ENCODE measurements around the gene PHACTR2.
A peak's percentile ranks its signal among the peaks of the same experiment; 100 is the strongest.
"Not testable (repeated sequence)": the region's sequence is repeated elsewhere in the genome, so short reads cannot be mapped to it uniquely, and the experiment has no call there.

The PHACTR2 gene

GRCh38 chr6:143651328-143651727, 26.4 kb upstream of the PHACTR2 start:
- H3K27ac ChIP-seq (ENCODE audit: low read depth, low read length, severe bottlenecking); H3K4me3 ChIP-seq (ENCODE audit: extremely low read depth, insufficient read depth, low read length, poor library complexity, severe bottlenecking); H3K4me1 ChIP-seq (ENCODE audit: control insufficient read depth, insufficient read depth, low read length, poor library complexity, severe bottlenecking); H3K36me3 ChIP-seq (ENCODE audit: control insufficient read depth, insufficient read depth, low read length); H3K9me3 ChIP-seq (ENCODE audit: control insufficient read depth, low read length): not testable (repeated sequence)
- WGBS, 2 experiments (ENCODE audit: insufficient coverage in 2 of 2) = 100% methylated on average over 1 to 2 of the region's 4 CpGs

- H3K4me3 ChIP-seq (ENCODE audit: extremely low read depth, insufficient read depth, low read length, poor library complexity, severe bottlenecking) = no peak overlapping the region
- no peaks in the 10 kb centered on the region for H3K4me1 ChIP-seq (ENCODE audit: control insufficient read depth, insufficient read depth, low read length, poor library complexity, severe bottlenecking)
Observed at GRCh38 chr6:143652841-143653331, 24.9 kb upstream of the PHACTR2 start.

DNA sequence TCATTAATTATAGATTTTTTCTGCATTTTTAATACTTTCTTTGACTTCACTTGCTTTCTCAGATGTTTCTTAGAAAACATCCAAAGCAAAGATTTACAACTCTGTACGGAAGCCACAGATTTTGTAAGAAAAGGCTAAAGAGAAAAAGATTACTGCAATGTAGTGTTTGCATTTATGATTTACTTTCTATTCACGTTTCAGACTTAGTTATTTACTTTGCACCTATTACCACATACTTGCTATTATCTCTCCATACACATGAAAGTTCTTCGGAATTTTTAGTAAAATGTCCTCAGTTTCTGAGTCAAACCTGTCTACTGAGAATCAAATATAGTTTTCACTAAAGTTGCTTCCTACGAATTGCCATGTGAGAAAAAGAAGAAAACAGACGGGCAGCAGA, 22.2 kb upstream of the PHACTR2 start:
- Histone ChIP-seq H3K27ac (ENCODE audit: low read depth, low read length, severe bottlenecking) (no peak overlapping the region), H3K9me3 (ENCODE audit: control insufficient read depth, low read length) (peaks cover 8% of the 10 kb centered on the region), H3K4me1 (ENCODE audit: control insufficient read depth, insufficient read depth, low read length, poor library complexity, severe bottlenecking) (no peaks in the 10 kb centered on the region), H3K36me3 (ENCODE audit: control insufficient read depth, insufficient read depth, low read length) (no peaks in the 10 kb centered on the region), H3K4me3 (ENCODE audit: extremely low read depth, insufficient read depth, low read length, poor library complexity, severe bottlenecking) (no peak overlapping the region)
- 88 to 100% methylated on average over 1 to 2 of the region's 5 CpGs for WGBS, 2 experiments (ENCODE audit: insufficient coverage in 2 of 2)

More at GRCh38 chr6:143652841-143653331, 24.9 kb upstream of the PHACTR2 start:
- no peaks in the 10 kb centered on the region for H3K9me3 ChIP-seq (ENCODE audit: control insufficient read depth, low read length)
- H3K36me3 ChIP-seq (ENCODE audit: control insufficient read depth, insufficient read depth, low read length) = no peaks in the 10 kb centered on the region
- H3K27ac ChIP-seq (ENCODE audit: low read depth, low read length, severe bottlenecking) = no peak overlapping the region
- 85% methylated on average over 5 to 6 of the region's 6 CpGs for WGBS, 2 experiments (ENCODE audit: insufficient coverage in 2 of 2)

DNA sequence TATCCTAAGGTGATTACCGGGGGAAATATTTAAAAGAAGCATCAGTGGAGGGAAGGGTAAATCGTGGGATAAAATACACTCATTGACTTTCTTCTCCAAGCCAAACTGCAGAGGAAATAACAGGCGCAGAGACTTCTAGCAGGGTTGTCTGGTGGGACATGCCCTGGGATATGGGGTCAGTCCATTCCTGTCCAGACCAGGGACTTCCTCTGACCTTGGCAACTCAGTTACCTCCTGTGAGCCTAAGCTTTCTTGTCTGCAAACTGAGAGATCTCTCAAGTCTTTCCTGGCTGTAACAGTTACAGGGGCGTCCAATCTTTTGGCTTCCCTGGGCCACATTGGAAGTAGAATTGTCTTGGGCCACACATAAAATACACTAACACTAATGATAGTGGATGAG, 21.7 kb upstream of the PHACTR2 start:
- H3K9me3 ChIP-seq (ENCODE audit: control insufficient read depth, low read length) = peaks cover 8% of the 10 kb centered on the region
- H3K36me3 ChIP-seq (ENCODE audit: control insufficient read depth, insufficient read depth, low read length) = no peaks in the 10 kb centered on the region
- no peak overlapping the region for H3K27ac ChIP-seq (ENCODE audit: low read depth, low read length, severe bottlenecking)
- 100% methylated on average over 1 of the region's 4 CpGs; no CpG with 5 or more reads in 1 of the 2 experiments for WGBS, 2 experiments (ENCODE audit: insufficient coverage in 2 of 2)
- H3K4me1 ChIP-seq (ENCODE audit: control insufficient read depth, insufficient read depth, low read length, poor library complexity, severe bottlenecking) = no peaks in the 10 kb centered on the region
- no peak overlapping the region for H3K4me3 ChIP-seq (ENCODE audit: extremely low read depth, insufficient read depth, low read length, poor library complexity, severe bottlenecking)

- Histone ChIP-seq H3K4me1 (ENCODE audit: control insufficient read depth, insufficient read depth, low read length, poor library complexity, severe bottlenecking) (no peaks in the 10 kb centered on the region), H3K9me3 (ENCODE audit: control insufficient read depth, low read length) (peaks cover 8% of the 10 kb centered on the region), H3K27ac (ENCODE audit: low read depth, low read length, severe bottlenecking) (no peak overlapping the region), H3K4me3 (ENCODE audit: extremely low read depth, insufficient read depth, low read length, poor library complexity, severe bottlenecking) (no peak overlapping the region), H3K36me3 (ENCODE audit: control insufficient read depth, insufficient read depth, low read length) (no peaks in the 10 kb centered on the region)
- 100% methylated on average over 1 of the region's 2 CpGs; no CpG with 5 or more reads in 1 of the 2 experiments for WGBS, 2 experiments (ENCODE audit: insufficient coverage in 2 of 2)
Observed at GRCh38 chr6:143657809-143658208, 20.0 kb upstream of the PHACTR2 start.

- H3K4me3 ChIP-seq (ENCODE audit: extremely low read depth, insufficient read depth, low read length, poor library complexity, severe bottlenecking); H3K36me3 ChIP-seq (ENCODE audit: control insufficient read depth, insufficient read depth, low read length); H3K4me1 ChIP-seq (ENCODE audit: control insufficient read depth, insufficient read depth, low read length, poor library complexity, severe bottlenecking); H3K9me3 ChIP-seq (ENCODE audit: control insufficient read depth, low read length); H3K27ac ChIP-seq (ENCODE audit: low read depth, low read length, severe bottlenecking): not testable (repeated sequence)
- WGBS, 2 experiments (ENCODE audit: insufficient coverage in 2 of 2) = 80% methylated on average over 1 of the region's 3 CpGs; no CpG with 5 or more reads in 1 of the 2 experiments
Observed at GRCh38 chr6:143660170-143660569, 17.6 kb upstream of the PHACTR2 start.

DNA sequence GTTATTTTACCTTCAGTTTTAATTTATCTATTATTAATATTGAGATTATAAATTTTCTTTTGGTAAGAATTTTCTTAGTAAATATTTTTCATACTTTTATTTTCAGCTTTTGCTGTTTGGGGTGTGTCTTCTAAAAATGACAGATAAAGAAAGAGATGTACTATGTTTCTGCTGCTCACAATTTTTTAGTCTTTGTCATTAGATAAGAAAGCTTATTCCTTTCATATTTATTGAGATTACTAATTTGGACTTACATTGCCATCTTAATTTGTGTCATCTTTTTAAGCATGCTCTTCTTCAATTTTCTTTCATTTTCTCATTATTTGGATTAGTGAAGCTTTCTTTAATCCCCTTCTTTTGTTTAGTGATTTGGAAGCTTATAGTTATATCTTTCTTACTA, 13.6 kb upstream of the PHACTR2 start:
- Histone ChIP-seq H3K4me3 (ENCODE audit: extremely low read depth, insufficient read depth, low read length, poor library complexity, severe bottlenecking) (no peak overlapping the region), H3K4me1 (ENCODE audit: control insufficient read depth, insufficient read depth, low read length, poor library complexity, severe bottlenecking) (no peaks in the 10 kb centered on the region), H3K27ac (ENCODE audit: low read depth, low read length, severe bottlenecking) (no peak overlapping the region), H3K9me3 (ENCODE audit: control insufficient read depth, low read length) (peaks cover 8% of the 10 kb centered on the region), H3K36me3 (ENCODE audit: control insufficient read depth, insufficient read depth, low read length) (no peaks in the 10 kb centered on the region)

- H3K9me3 ChIP-seq (ENCODE audit: control insufficient read depth, low read length); H3K36me3 ChIP-seq (ENCODE audit: control insufficient read depth, insufficient read depth, low read length); H3K4me1 ChIP-seq (ENCODE audit: control insufficient read depth, insufficient read depth, low read length, poor library complexity, severe bottlenecking); H3K4me3 ChIP-seq (ENCODE audit: extremely low read depth, insufficient read depth, low read length, poor library complexity, severe bottlenecking); H3K27ac ChIP-seq (ENCODE audit: low read depth, low read length, severe bottlenecking): not testable (repeated sequence)
- 80% methylated on average over 1 of the region's 1 CpG; no CpG with 5 or more reads in 1 of the 2 experiments for WGBS, 2 experiments (ENCODE audit: insufficient coverage in 2 of 2)
Observed at GRCh38 chr6:143666007-143666406, 11.8 kb upstream of the PHACTR2 start.

DNA sequence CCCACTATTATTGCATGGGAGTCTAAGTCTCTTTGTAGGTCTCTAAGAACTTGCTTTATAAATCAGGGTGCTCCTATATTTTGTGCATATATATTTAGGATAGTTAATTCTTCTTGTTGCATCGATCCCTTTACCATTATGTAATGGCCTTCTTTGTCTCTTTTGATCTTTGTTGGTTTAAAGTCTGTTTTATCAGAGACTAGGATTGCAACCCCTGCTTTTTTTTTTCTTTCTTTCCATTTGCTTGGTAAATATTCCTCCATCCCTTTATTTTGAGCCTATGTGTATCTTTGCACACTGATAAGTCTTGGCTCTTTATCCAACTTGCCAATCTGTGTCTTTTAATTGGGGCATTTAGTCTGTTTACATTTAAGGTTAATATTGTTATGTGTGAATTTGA, 8.3 kb upstream of the PHACTR2 start:
- no CpG with 5 or more reads among the region's 1 CpG for WGBS, 2 experiments (ENCODE audit: insufficient coverage in 2 of 2)
- peaks cover 13% of the 10 kb centered on the region for H3K4me1 ChIP-seq (ENCODE audit: control insufficient read depth, insufficient read depth, low read length, poor library complexity, severe bottlenecking)
- not testable (repeated sequence) for H3K27ac ChIP-seq (ENCODE audit: low read depth, low read length, severe bottlenecking); H3K4me3 ChIP-seq (ENCODE audit: extremely low read depth, insufficient read depth, low read length, poor library complexity, severe bottlenecking); H3K36me3 ChIP-seq (ENCODE audit: control insufficient read depth, insufficient read depth, low read length); H3K9me3 ChIP-seq (ENCODE audit: control insufficient read depth, low read length)

DNA sequence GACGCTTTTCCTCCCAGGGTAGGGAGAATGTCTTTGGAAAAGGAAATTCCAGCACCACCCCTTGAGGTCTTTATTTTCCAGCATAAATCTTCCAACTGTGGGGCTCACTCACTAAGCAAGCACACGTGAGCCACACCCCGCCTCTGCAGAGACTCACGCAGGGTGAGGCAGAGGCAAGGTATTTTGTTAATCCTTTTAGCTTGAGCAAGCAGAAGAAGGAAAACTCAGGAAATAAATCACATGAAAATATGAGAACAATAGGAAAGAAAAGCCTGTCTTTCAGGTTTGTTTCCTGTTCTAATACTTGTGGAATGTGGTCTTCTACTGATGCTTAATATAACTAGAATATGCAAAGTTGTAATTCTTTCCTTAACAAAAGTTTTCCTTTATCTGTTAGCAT, 4.1 kb upstream of the PHACTR2 start:
- Histone ChIP-seq H3K4me3 (ENCODE audit: extremely low read depth, insufficient read depth, low read length, poor library complexity, severe bottlenecking) (no peak overlapping the region), H3K36me3 (ENCODE audit: control insufficient read depth, insufficient read depth, low read length) (no peaks in the 10 kb centered on the region), H3K27ac (ENCODE audit: low read depth, low read length, severe bottlenecking) (no peak overlapping the region), H3K9me3 (ENCODE audit: control insufficient read depth, low read length) (no peaks in the 10 kb centered on the region), H3K4me1 (ENCODE audit: control insufficient read depth, insufficient read depth, low read length, poor library complexity, severe bottlenecking) (peaks cover 38% of the 10 kb centered on the region)
- 37% methylated on average over 2 of the region's 4 CpGs; no CpG with 5 or more reads in 1 of the 2 experiments for WGBS, 2 experiments (ENCODE audit: insufficient coverage in 2 of 2)

DNA sequence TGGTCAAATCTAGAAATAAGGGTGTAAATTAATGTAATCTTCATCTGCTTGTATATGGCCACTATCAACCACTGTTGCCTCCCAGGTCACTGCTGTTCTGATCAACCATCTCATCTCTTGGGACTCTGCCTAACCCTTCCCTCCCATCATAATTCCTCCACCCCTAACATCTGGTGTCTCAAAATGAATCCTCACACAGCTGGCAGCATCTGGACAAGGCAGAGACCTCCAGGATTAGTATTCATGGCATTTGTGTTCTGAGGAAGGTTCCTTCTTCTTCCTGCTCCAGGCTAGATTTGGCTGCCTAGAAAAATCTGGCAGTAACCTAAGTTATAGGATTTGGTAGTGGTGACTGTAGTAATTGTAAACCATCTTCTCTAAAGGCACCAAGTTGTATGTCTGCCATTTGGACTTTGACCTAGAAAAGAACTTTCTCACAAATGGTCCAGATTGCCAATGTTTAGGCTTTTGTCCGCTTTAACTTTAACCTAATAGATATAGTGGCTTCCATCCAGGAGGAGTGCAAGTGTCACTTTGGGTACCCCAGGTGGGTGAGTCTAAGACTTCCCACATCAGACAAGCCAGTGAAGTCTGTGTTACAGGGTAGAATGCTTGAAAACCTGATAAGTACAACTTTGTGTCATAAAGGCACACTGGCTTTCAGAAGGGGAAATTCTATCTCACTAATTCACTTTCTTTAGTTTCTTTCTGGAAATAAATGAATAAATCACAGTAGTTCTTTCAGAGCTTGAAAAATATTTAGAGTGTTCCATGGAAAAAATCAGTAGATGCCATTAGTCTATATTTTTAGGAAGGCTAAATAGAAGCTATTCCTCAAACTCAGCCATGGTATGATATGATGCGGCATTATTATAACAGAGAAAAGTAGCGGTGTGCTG, 3.0 kb upstream of the PHACTR2 start:
- Histone ChIP-seq H3K4me1 (ENCODE audit: control insufficient read depth, insufficient read depth, low read length, poor library complexity, severe bottlenecking) (peaks cover 38% of the 10 kb centered on the region), H3K36me3 (ENCODE audit: control insufficient read depth, insufficient read depth, low read length) (no peaks in the 10 kb centered on the region), H3K9me3 (ENCODE audit: control insufficient read depth, low read length) (no peaks in the 10 kb centered on the region), H3K4me3 (ENCODE audit: extremely low read depth, insufficient read depth, low read length, poor library complexity, severe bottlenecking) (no peak overlapping the region), H3K27ac (ENCODE audit: low read depth, low read length, severe bottlenecking) (peak overlapping the region; percentile 43)
- 69 to 100% methylated on average over 2 of the region's 3 CpGs for WGBS, 2 experiments (ENCODE audit: insufficient coverage in 2 of 2)

All from mesodermal cell (in vitro differentiated cells).